GM23248 (cell line): ENCODE results near the gene L1CAM.

ENCODE experiments used
- EZH2 ChIP-seq: fragments of 200-600 bp; sonication (generic); IDR thresholded peaks from 2 replicates; pipeline ENCODE4 v1.6.1; 2018; ENCODE audit warnings: antibody characterized with exemption, mild to moderate bottlenecking; ENCODE audit not compliant: insufficient read depth, poor library complexity, severe bottlenecking
- EZH2phosphoT487 ChIP-seq: fragments of 200-600 bp; sonication (generic); IDR thresholded peaks from 2 replicates; pipeline ENCODE4 v1.6.1; 2018; ENCODE audit warnings: antibody characterized with exemption, moderate library complexity, mild to moderate bottlenecking, low read depth; ENCODE audit not compliant: insufficient read depth

GRCh38 chrX:153871451-153871850 is 14.5 kb downstream of the L1CAM start:
- TF ChIP-seq EZH2phosphoT487 (no peak), EZH2 (no peak)
